HFFc6 (cell line): Measurements from ENCODE around the gene TSC22D1. TPM values are rescaled to one million over a fixed set of nuclear protein-coding genes. Genes with fewer than 3 reads are reported as not detected.

Source experiments
- DNase-seq: peaks from one replicate; pipeline ENCODE4 v3.0.0-alpha.2; 2018
- H3K27ac Mint-ChIP-seq: 2 replicates; pipeline ENCODE4 v1.8.0; 2020; ENCODE audit warnings: mild to moderate bottlenecking, mixed read lengths
- H3K27me3 Mint-ChIP-seq: 2 replicates; pipeline ENCODE4 v1.8.0; 2021; ENCODE audit warnings: mild to moderate bottlenecking, moderate library complexity, mixed read lengths; ENCODE audit not compliant: insufficient read depth
- H3K36me3 Mint-ChIP-seq: 2 replicates; pipeline ENCODE4 v1.8.0; 2021; ENCODE audit warnings: low read depth, mixed read lengths
- H3K4me1 Mint-ChIP-seq: 2 replicates; pipeline ENCODE4 v1.8.0; 2020; ENCODE audit warnings: low read depth, mixed read lengths
- H3K4me3 Mint-ChIP-seq: 2 replicates; pipeline ENCODE4 v1.8.0; 2020; ENCODE audit warnings: mild to moderate bottlenecking, moderate library complexity, mixed read lengths
- H3K9me3 Mint-ChIP-seq: 2 replicates; pipeline ENCODE4 v1.8.0; 2020; ENCODE audit warnings: mild to moderate bottlenecking, mixed read lengths
- CTCF ChIP-seq: fragments of 200-600 bp; sonication (generic); IDR thresholded peaks from 2 replicates; pipeline ENCODE4 v1.5.0; 2021; ENCODE audit warnings: antibody characterized with exemption, mild to moderate bottlenecking
- total RNA-seq, 6 experiments: library from RNA; stranded (reverse); fragmentation: NEBNext Ultra II Directional; extraction: Animal tissue kit (Norgen Biotek cat#: 25700); gene quantifications; 2 replicates in 1 of 6; 3 replicates in 5 of 6; pipeline ENCODE4 v1.2.3, GENCODE V29; 2021

The TSC22D1 gene
- total RNA-seq, 6 experiments from 2014 or later, result 42.3 to 49.4 (median 45.2) TPM

GRCh38 chr13:44448373-44448772 is 127.8 kb downstream of the TSC22D1 start:
- Mint-ChIP-seq H3K4me3 (no peak overlapping the region), H3K4me1 (peaks cover 3% of the 10 kb centered on the region; the same call in 1 of the 2 replicates), H3K36me3 (peaks cover 8% of the 10 kb centered on the region; the same call in 1 of the 2 replicates), H3K27me3 (no peaks in the 10 kb centered on the region; the same call in 1 of the 2 replicates), H3K9me3 (no peaks in the 10 kb centered on the region), H3K27ac (no peak overlapping the region)
- no peak for TF ChIP-seq CTCF
- no peak for DNase-seq

- no peak for TF ChIP-seq CTCF
- Mint-ChIP-seq H3K27me3 (no peaks in the 10 kb centered on the region; the same call in 1 of the 2 replicates), H3K27ac (no peak overlapping the region), H3K4me3 (no peak overlapping the region), H3K4me1 (peaks cover 5% of the 10 kb centered on the region; the same call in 1 of the 2 replicates), H3K9me3 (no peaks in the 10 kb centered on the region), H3K36me3 (peaks cover 8% of the 10 kb centered on the region; the same call in 1 of the 2 replicates)
- DNase-seq, result no peak
These were observed 128.3 kb downstream of the TSC22D1 start for GRCh38 chr13:44447783-44448321.

GRCh38 chr13:44440046-44440608 is 136.0 kb downstream of the TSC22D1 start:
- H3K4me1 Mint-ChIP-seq, result peaks cover 26% of the 10 kb centered on the region
- H3K9me3 Mint-ChIP-seq, result no peaks in the 10 kb centered on the region
- peak overlapping the region; percentile 5; the same call in 1 of the 2 replicates for H3K27ac Mint-ChIP-seq
- DNase-seq, result no peak
- peaks cover 7% of the 10 kb centered on the region; the same call in 1 of the 2 replicates for H3K27me3 Mint-ChIP-seq
- no peak for TF ChIP-seq CTCF
- H3K36me3 Mint-ChIP-seq, result no peaks in the 10 kb centered on the region
- H3K4me3 Mint-ChIP-seq, result no peak overlapping the region

GRCh38 chr13:44439452-44440024 is 136.6 kb downstream of the TSC22D1 start:
- Mint-ChIP-seq H3K4me1 (peaks cover 31% of the 10 kb centered on the region), H3K9me3 (no peaks in the 10 kb centered on the region)

GRCh38 chr13:44438234-44438579 is 137.9 kb downstream of the TSC22D1 start:
- no peaks in the 10 kb centered on the region for H3K9me3 Mint-ChIP-seq
- H3K4me1 Mint-ChIP-seq, result peaks cover 34% of the 10 kb centered on the region
- TF ChIP-seq CTCF, result peak; percentile 40
- H3K4me3 Mint-ChIP-seq, result no peak overlapping the region
- H3K36me3 Mint-ChIP-seq, result peaks cover 17% of the 10 kb centered on the region
- no peak overlapping the region for H3K27ac Mint-ChIP-seq
- peaks cover 7% of the 10 kb centered on the region; the same call in 1 of the 2 replicates for H3K27me3 Mint-ChIP-seq
- no peak for DNase-seq

More at GRCh38 chr13:44439452-44440024, 136.6 kb downstream of the TSC22D1 start:
- H3K4me3 Mint-ChIP-seq, result no peak overlapping the region
- no peak for DNase-seq
- H3K36me3 Mint-ChIP-seq, result peaks cover 4% of the 10 kb centered on the region; the same call in 1 of the 2 replicates
- H3K27ac Mint-ChIP-seq, result peak overlapping the region; percentile 5; the same call in 1 of the 2 replicates
- H3K27me3 Mint-ChIP-seq, result peaks cover 7% of the 10 kb centered on the region; the same call in 1 of the 2 replicates
- no peak for TF ChIP-seq CTCF
